ENCODE results near the gene UTRN.
A peak's percentile ranks its signal among the peaks of the same experiment; 100 is the strongest.

Gene UTRN

GRCh38 chr6:144295981-144296767 is 11.0 kb downstream of the UTRN start:
- Histone ChIP-seq H3K9ac (ENCODE audit: low read length) (no peak overlapping the region), H3K4me2 (ENCODE audit: low read length, poor library complexity, severe bottlenecking) (no peak overlapping the region), H2BK12ac (ENCODE audit: low read length in 2 of 2) (no peak overlapping the region), H3K27ac (ENCODE audit: low read length, poor library complexity, severe bottlenecking) (no peak overlapping the region), H2BK15ac (ENCODE audit: low read depth, poor library complexity, severe bottlenecking) (no peak overlapping the region), H3K27me3 (ENCODE audit: control insufficient read depth in 1 of 2, insufficient read depth in 1 of 2, low read length in 2 of 2) (no peaks in the 10 kb centered on the region), H3K4me3 (ENCODE audit: insufficient read depth in 1 of 2, low read depth in 1 of 2, low read length in 2 of 2) (no peak overlapping the region), H3K4me1 (ENCODE audit: control insufficient read depth, insufficient read depth, low read depth, low read length) (peaks cover 4% of the 10 kb centered on the region), H2AK5ac (ENCODE audit: low read length, severe bottlenecking) (peak overlapping the region; percentile 69), H3K9me3 (ENCODE audit: control insufficient read depth, low read length) (peaks cover 6% of the 10 kb centered on the region), H2AFZ (ENCODE audit: low read depth, low read length) (no peak overlapping the region), H4K8ac (ENCODE audit: low read length) (no peak overlapping the region), H3K14ac (ENCODE audit: low read length in 2 of 2) (no peak overlapping the region), H3K79me1 (replicated peaks; ENCODE audit: low read length, poor library complexity, severe bottlenecking) (peaks cover 19% of the 10 kb centered on the region), H3K18ac (ENCODE audit: low read depth in 1 of 2, low read length in 2 of 2) (no peak overlapping the region), H3K36me3 (ENCODE audit: control insufficient read depth in 1 of 2, insufficient read depth in 2 of 2, low read depth in 1 of 2, low read length in 2 of 2) (peaks cover 10 to 36% of the 10 kb centered on the region in 2 experiments), H2BK5ac (ENCODE audit: low read depth, low read length, poor library complexity, severe bottlenecking) (no peak overlapping the region), H2BK120ac (ENCODE audit: low read depth, low read length) (no peak overlapping the region), H3K23ac (ENCODE audit: low read length in 2 of 2) (no peak overlapping the region), H3K4ac (ENCODE audit: low read depth in 1 of 2, low read length in 2 of 2) (no peak overlapping the region), H4K91ac (ENCODE audit: low read length) (peak overlapping the region; percentile 14)
- WGBS: 96% methylated on average over 6 of the region's 7 CpGs
- no peak for DNase-seq

DNA sequence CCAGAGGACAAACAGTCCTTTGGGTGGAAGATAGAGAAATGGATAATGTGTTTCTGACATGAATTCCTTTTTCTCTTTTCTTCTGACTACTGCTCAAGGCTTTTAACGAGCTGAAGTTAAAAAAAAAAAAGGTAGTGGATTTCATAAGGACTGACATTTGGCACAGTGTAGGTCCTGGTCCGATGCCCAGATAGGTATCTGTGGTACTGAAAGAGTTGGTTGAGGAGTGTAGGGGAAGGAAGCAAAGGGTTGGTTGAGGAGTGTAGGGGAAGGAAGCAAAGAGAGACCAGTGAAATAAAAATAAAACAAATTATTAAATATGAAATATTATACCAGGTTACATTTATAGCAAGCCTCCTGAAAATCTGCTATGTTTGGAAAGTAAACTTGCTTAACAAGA is 11.8 kb downstream of the UTRN start:
- WGBS: 100% methylated on average over 2 of the region's 2 CpGs
- Histone ChIP-seq H3K79me1 (replicated peaks; ENCODE audit: low read length, poor library complexity, severe bottlenecking) (peaks cover 25% of the 10 kb centered on the region), H2BK5ac (ENCODE audit: low read depth, low read length, poor library complexity, severe bottlenecking) (no peak overlapping the region), H3K4ac (ENCODE audit: low read depth in 1 of 2, low read length in 2 of 2) (no peak overlapping the region), H3K27me3 (ENCODE audit: control insufficient read depth in 1 of 2, insufficient read depth in 1 of 2, low read length in 2 of 2) (no peaks in the 10 kb centered on the region), H2BK15ac (ENCODE audit: low read depth, poor library complexity, severe bottlenecking) (no peak overlapping the region), H2BK12ac (ENCODE audit: low read length in 2 of 2) (no peak overlapping the region), H3K4me3 (ENCODE audit: insufficient read depth in 1 of 2, low read depth in 1 of 2, low read length in 2 of 2) (no peak overlapping the region), H3K9me3 (ENCODE audit: control insufficient read depth, low read length) (peaks cover 6% of the 10 kb centered on the region), H3K18ac (ENCODE audit: low read depth in 1 of 2, low read length in 2 of 2) (no peak overlapping the region), H3K36me3 (ENCODE audit: control insufficient read depth in 1 of 2, insufficient read depth in 2 of 2, low read depth in 1 of 2, low read length in 2 of 2) (peaks cover 16 to 38% of the 10 kb centered on the region in 2 experiments), H3K23ac (ENCODE audit: low read length in 2 of 2) (no peak overlapping the region), H3K9ac (ENCODE audit: low read length) (no peak overlapping the region), H4K8ac (ENCODE audit: low read length) (no peak overlapping the region), H2AK5ac (ENCODE audit: low read length, severe bottlenecking) (no peak overlapping the region), H2BK120ac (ENCODE audit: low read depth, low read length) (no peak overlapping the region), H3K4me1 (ENCODE audit: control insufficient read depth, insufficient read depth, low read depth, low read length) (peaks cover 4% of the 10 kb centered on the region), H4K91ac (ENCODE audit: low read length) (no peak overlapping the region), H3K27ac (ENCODE audit: low read length, poor library complexity, severe bottlenecking) (no peak overlapping the region), H3K14ac (ENCODE audit: low read length in 2 of 2) (no peak overlapping the region), H3K4me2 (ENCODE audit: low read length, poor library complexity, severe bottlenecking) (no peak overlapping the region), H2AFZ (ENCODE audit: low read depth, low read length) (no peak overlapping the region)
- DNase-seq: no peak

DNA sequence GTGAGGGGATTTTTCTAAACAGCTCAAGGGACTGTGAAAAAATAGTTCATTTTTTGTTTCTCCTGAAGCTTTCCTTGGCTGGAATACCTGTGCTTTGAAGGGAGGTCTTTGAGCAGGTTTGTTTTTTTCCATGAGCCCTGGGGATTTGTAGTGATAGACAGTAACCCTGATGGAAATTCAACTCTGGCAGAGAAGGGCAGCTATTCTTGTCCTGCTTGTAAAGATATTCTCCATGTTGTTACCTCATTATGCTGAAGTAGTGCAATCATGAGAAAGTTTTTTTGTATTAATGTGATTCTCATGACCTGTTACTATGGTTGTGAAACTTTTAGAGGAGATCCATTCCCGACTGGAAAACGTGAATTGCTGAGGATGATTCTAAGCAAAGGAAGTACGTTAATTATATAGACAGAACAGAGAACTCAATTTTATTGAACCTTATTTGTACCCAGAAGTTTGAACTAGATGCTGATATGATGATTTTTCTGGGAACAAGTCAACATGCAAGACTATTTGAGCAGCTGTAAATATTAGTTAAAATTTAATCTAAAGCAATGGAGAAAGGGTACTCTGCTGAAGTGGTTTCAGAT is 12.5 kb downstream of the UTRN start:
- Histone ChIP-seq H3K14ac (ENCODE audit: low read length in 2 of 2) (no peak overlapping the region), H3K18ac (ENCODE audit: low read depth in 1 of 2, low read length in 2 of 2) (no peak overlapping the region)

GRCh38 chr6:144298194-144298593 is 13.1 kb downstream of the UTRN start:
- no peak overlapping the region for H2BK15ac ChIP-seq (ENCODE audit: low read depth, poor library complexity, severe bottlenecking)

More for the DNA sequence above, 12.5 kb downstream of the UTRN start:
- Histone ChIP-seq H2BK12ac (ENCODE audit: low read length in 2 of 2) (no peak overlapping the region), H3K4me1 (ENCODE audit: control insufficient read depth, insufficient read depth, low read depth, low read length) (peaks cover 4% of the 10 kb centered on the region), H3K4me3 (ENCODE audit: insufficient read depth in 1 of 2, low read depth in 1 of 2, low read length in 2 of 2) (no peak overlapping the region), H2BK5ac (ENCODE audit: low read depth, low read length, poor library complexity, severe bottlenecking) (no peak overlapping the region), H3K9me3 (ENCODE audit: control insufficient read depth, low read length) (peaks cover 6% of the 10 kb centered on the region), H3K27ac (ENCODE audit: low read length, poor library complexity, severe bottlenecking) (no peak overlapping the region), H3K36me3 (ENCODE audit: control insufficient read depth in 1 of 2, insufficient read depth in 2 of 2, low read depth in 1 of 2, low read length in 2 of 2) (peaks cover 16 to 32% of the 10 kb centered on the region in 2 experiments), H2AK5ac (ENCODE audit: low read length, severe bottlenecking) (no peak overlapping the region), H2BK120ac (ENCODE audit: low read depth, low read length) (no peak overlapping the region), H3K4me2 (ENCODE audit: low read length, poor library complexity, severe bottlenecking) (no peak overlapping the region), H2AFZ (ENCODE audit: low read depth, low read length) (no peak overlapping the region), H3K23ac (ENCODE audit: low read length in 2 of 2) (no peak overlapping the region), H3K27me3 (ENCODE audit: control insufficient read depth in 1 of 2, insufficient read depth in 1 of 2, low read length in 2 of 2) (no peaks in the 10 kb centered on the region), H3K4ac (ENCODE audit: low read depth in 1 of 2, low read length in 2 of 2) (no peak overlapping the region), H2BK15ac (ENCODE audit: low read depth, poor library complexity, severe bottlenecking) (no peak overlapping the region), H3K79me1 (replicated peaks; ENCODE audit: low read length, poor library complexity, severe bottlenecking) (peaks cover 26% of the 10 kb centered on the region), H3K9ac (ENCODE audit: low read length) (no peak overlapping the region), H4K8ac (ENCODE audit: low read length) (no peak overlapping the region), H4K91ac (ENCODE audit: low read length) (no peak overlapping the region)
- DNase-seq: no peak
- WGBS: 85% methylated on average over 2 of the region's 3 CpGs

More at GRCh38 chr6:144298194-144298593, 13.1 kb downstream of the UTRN start:
- H4K91ac ChIP-seq (ENCODE audit: low read length): no peak overlapping the region
- H3K9me3 ChIP-seq (ENCODE audit: control insufficient read depth, low read length): peaks cover 6% of the 10 kb centered on the region
- no peak overlapping the region for H2AFZ ChIP-seq (ENCODE audit: low read depth, low read length)
- H2BK12ac ChIP-seq (ENCODE audit: low read length in 2 of 2): no peak overlapping the region
- DNase-seq: no peak
- peaks cover 6% of the 10 kb centered on the region for H3K4me1 ChIP-seq (ENCODE audit: control insufficient read depth, insufficient read depth, low read depth, low read length)
- H3K36me3 ChIP-seq (ENCODE audit: control insufficient read depth in 1 of 2, insufficient read depth in 2 of 2, low read depth in 1 of 2, low read length in 2 of 2): peaks cover 16 to 32% of the 10 kb centered on the region in 2 experiments
- no peak overlapping the region for H3K14ac ChIP-seq (ENCODE audit: low read length in 2 of 2)
- no peak overlapping the region for H3K4me2 ChIP-seq (ENCODE audit: low read length, poor library complexity, severe bottlenecking)
- H2BK120ac ChIP-seq (ENCODE audit: low read depth, low read length): no peak overlapping the region
- no peak overlapping the region for H3K27ac ChIP-seq (ENCODE audit: low read length, poor library complexity, severe bottlenecking)
- no peak overlapping the region for H3K9ac ChIP-seq (ENCODE audit: low read length)
- no peak overlapping the region for H3K4me3 ChIP-seq (ENCODE audit: insufficient read depth in 1 of 2, low read depth in 1 of 2, low read length in 2 of 2)
- no peaks in the 10 kb centered on the region for H3K27me3 ChIP-seq (ENCODE audit: control insufficient read depth in 1 of 2, insufficient read depth in 1 of 2, low read length in 2 of 2)
- H3K79me1 ChIP-seq (replicated peaks; ENCODE audit: low read length, poor library complexity, severe bottlenecking): peaks cover 29% of the 10 kb centered on the region
- 97% methylated on average over 3 of the region's 5 CpGs for WGBS
- no peak overlapping the region for H4K8ac ChIP-seq (ENCODE audit: low read length)
- H3K4ac ChIP-seq (ENCODE audit: low read depth in 1 of 2, low read length in 2 of 2): no peak overlapping the region
- no peak overlapping the region for H2BK5ac ChIP-seq (ENCODE audit: low read depth, low read length, poor library complexity, severe bottlenecking)
- H3K23ac ChIP-seq (ENCODE audit: low read length in 2 of 2): no peak overlapping the region
- no peak overlapping the region for H2AK5ac ChIP-seq (ENCODE audit: low read length, severe bottlenecking)
- no peak overlapping the region for H3K18ac ChIP-seq (ENCODE audit: low read depth in 1 of 2, low read length in 2 of 2)

Measured in mesenchymal stem cell (in vitro differentiated cells and primary cell).